ENCODE results near the gene MARCHF4. TPM values are rescaled to one million over a fixed set of nuclear protein-coding genes. Genes with fewer than 3 reads are reported as not detected.

MARCHF4 gene
- total RNA-seq, 2 donors from 2014 or later, result not detected

DNA sequence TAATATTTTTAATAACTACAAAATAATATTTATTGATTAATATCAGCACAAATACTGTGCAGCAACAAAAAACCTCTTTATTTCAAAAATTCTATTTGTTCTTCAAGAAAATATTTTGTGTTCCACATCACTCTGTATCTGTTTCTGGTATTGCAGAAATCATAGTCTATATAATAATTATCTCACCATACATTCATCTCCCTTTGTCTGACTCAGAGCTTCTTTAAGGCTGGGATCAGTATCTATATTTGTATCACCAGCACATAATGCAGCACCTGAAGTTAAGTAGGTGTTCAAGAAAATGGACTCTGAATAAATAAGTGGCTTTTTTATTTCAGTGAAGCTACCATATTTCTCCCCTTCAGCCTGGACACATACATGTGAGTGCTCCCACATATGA is 1.6 kb upstream of the MARCHF4 start:
- Mint-ChIP-seq H3K4me3 (no peak overlapping the region), H3K9me3 (peaks cover 4% of the 10 kb centered on the region), H3K27ac (no peak overlapping the region), H3K27me3 (peaks cover 37% of the 10 kb centered on the region), H3K4me1 (peaks cover 19% of the 10 kb centered on the region), H3K36me3 (ENCODE audit: low read depth) (peaks cover 8% of the 10 kb centered on the region)
- ATAC-seq (replicated peaks), result no peak

DNA sequence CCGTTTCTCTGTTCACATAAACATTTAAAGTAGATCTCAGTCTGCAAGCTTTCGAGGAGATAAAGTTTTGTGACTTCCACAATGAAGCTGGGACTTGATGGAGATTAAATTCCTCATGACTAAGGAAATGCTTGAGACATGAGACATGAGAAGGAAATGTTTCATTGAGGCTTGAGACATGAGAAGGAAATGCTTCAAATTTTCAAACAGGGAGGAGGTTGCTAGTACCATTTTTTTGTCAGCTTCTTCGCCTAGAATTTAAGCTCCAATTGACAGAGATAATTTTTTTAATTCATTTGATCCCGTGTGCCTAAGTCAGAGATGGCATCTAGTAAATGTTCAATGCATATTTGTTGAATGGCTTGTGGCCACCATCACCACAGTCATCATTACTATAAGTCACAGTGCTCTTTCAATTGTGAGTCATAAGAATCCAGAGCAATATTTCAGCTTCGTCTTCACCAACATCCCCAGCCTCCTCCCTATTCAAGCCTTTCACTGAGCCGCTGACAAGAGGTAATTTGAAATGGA is 543 bp upstream of the MARCHF4 start:
- H3K9me3 Mint-ChIP-seq, result peaks cover 4% of the 10 kb centered on the region
- H3K27me3 Mint-ChIP-seq, result peaks cover 46% of the 10 kb centered on the region

DNA sequence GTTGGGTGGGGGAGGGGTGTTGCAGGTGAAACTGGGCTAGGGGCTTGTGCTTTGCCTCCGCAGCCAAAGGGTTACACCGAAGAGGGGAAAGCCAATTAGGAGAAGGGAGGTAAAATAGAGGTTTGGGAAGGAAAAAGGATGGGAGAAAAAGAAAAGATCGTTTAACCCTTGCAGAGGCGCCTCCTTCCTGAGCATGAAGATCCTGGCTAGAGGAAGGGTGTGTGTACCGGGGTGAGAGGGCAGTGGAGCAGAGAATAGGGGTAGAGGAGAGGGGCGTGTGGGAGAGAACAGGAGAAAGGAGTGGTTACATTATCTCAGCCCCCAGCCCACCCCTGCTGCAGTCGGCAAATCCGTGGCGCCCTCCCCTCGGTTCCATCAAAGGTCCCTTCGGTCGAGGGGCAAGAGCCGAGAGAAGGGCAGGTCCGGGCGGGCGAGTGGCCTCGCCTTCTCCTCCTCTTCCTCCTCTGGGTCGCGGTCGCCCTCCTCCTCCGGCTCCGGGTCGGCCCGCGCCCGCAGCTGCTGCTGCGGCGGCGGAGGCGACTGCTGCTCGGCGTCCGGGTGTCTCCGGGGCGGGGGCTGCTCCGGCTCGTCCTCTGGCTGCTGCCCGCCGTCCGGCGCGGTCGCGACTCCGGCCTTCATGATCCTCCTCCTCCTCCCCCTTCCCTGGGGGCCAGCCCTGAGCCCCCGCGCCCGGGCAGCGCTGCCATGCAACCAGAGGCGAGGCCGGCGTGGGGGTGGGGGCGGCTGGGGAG is 1.1 kb downstream of the MARCHF4 start:
- H3K27me3 Mint-ChIP-seq, result peaks cover 59% of the 10 kb centered on the region
- H3K36me3 Mint-ChIP-seq (ENCODE audit: low read depth), result peaks cover 8% of the 10 kb centered on the region
- H3K4me1 Mint-ChIP-seq, result peaks cover 19% of the 10 kb centered on the region
- no peak for ATAC-seq (replicated peaks)
- H3K27ac Mint-ChIP-seq, result no peak overlapping the region
- H3K4me3 Mint-ChIP-seq, result peak overlapping the region; percentile 48
- peaks cover 4% of the 10 kb centered on the region for H3K9me3 Mint-ChIP-seq

More for the DNA sequence above, 543 bp upstream of the MARCHF4 start:
- Mint-ChIP-seq H3K27ac (no peak overlapping the region), H3K4me1 (peaks cover 19% of the 10 kb centered on the region), H3K4me3 (peak overlapping the region; percentile 45), H3K36me3 (ENCODE audit: low read depth) (peaks cover 8% of the 10 kb centered on the region)
- peak; percentile 77 for ATAC-seq (replicated peaks)

DNA sequence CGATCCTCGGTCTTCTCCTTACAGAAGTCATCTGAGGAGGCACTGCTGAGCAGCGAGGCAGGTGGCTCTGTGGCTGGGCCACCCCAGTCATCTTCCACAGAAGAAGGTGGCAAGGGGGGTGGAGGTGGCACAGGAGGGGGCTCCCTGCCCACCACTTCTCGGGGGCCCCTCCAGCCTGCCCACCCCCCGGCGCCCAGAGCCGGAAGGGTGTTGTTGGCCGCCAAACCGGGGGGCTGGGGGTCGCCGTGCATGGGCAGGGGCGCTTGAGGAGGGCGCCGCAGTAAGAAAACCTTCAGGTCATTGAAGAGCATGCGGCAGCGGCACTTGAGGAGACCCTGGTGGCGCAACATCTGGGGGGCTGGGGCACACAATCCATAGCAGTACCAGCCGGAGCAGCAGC is 2.5 kb downstream of the MARCHF4 start:
- peaks cover 19% of the 10 kb centered on the region for H3K4me1 Mint-ChIP-seq
- H3K4me3 Mint-ChIP-seq, result no peak overlapping the region
- peaks cover 8% of the 10 kb centered on the region for H3K36me3 Mint-ChIP-seq (ENCODE audit: low read depth)
- peaks cover 62% of the 10 kb centered on the region for H3K27me3 Mint-ChIP-seq
- ATAC-seq (replicated peaks), result no peak
- peaks cover 4% of the 10 kb centered on the region for H3K9me3 Mint-ChIP-seq
- H3K27ac Mint-ChIP-seq, result no peak overlapping the region

DNA sequence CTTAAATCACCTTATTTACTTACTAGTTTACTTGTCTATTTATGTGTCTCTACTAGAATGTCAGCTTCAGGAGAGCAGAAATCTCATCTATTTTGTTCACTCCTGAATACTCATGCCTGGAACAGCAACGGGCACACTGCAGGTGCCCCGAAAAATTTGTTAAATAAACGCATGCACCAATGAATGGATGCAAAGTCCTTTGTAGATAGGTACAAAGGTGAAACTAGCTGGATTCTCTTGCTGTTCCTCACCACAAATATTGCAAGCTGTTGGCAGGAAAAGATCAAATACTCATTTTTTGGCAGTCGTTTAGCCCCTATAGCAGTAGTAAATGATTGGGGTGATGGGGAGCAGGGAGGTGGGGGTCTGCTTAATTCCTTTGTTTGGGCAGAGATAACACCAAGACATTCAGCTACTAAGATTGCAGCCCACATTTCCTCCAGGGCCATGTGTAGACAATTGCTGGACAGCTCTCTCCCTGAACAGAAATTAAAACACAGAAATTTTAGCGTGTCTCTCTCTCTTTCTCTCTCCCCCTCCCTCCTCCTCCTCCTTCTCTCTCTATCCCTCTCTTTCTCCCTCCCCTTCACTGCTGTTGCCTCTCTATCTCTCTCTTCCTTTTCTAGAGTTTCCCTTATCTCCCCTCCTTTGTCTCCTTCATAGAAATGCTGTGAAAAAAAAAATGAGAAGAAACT is 5.4 kb downstream of the MARCHF4 start:
- no peak for ATAC-seq (replicated peaks)
- Mint-ChIP-seq H3K4me1 (peaks cover 6% of the 10 kb centered on the region), H3K4me3 (no peak overlapping the region), H3K9me3 (no peaks in the 10 kb centered on the region), H3K27me3 (peaks cover 51% of the 10 kb centered on the region), H3K36me3 (ENCODE audit: low read depth) (peaks cover 8% of the 10 kb centered on the region), H3K27ac (no peak overlapping the region)

DNA sequence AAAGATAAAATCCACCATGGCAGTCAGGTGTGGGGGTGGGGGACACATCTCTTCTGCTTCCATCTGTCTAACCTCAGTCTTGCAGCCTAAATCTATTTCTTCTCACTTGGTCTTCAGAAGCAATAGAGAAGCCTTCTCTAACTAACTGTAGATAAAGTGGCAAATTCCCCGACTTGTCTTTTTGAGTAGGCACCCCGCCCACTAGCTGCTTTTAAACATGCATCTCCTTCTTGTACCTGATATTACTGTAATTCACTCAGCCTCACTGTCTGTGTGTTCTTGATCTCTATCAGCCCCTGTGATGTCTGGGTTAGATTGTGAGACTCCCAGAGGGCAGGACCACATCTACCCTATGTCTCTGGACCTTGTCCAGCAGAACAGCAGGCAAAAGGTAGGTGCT is 6.8 kb downstream of the MARCHF4 start:
- Mint-ChIP-seq H3K27me3 (peaks cover 49% of the 10 kb centered on the region), H3K9me3 (peaks cover 3% of the 10 kb centered on the region), H3K36me3 (ENCODE audit: low read depth) (peaks cover 3% of the 10 kb centered on the region), H3K4me3 (no peak overlapping the region), H3K27ac (no peak overlapping the region), H3K4me1 (peaks cover under 1% of the 10 kb centered on the region)
- no peak for ATAC-seq (replicated peaks)

DNA sequence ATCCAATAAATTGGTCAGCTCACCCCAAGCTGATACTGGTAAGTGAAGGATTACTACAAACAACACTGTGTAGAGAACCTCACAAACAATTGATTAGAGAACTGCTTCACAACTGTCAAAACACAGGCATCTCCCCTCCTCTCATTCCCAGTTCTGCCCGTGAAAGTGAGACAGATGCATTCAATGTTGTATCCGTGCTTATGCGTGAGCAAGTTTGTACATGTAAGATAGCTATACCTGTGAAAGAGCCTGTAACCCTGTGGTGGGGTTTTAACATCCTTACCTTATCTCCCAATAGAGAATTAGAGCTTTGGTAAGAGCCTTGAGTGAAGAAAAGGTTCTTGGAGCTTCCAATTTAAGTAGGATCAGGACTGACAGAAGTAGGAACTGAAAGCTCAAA is 9.1 kb downstream of the MARCHF4 start:
- Mint-ChIP-seq H3K36me3 (ENCODE audit: low read depth) (no peaks in the 10 kb centered on the region), H3K9me3 (peaks cover 3% of the 10 kb centered on the region), H3K4me1 (no peaks in the 10 kb centered on the region), H3K27ac (no peak overlapping the region), H3K27me3 (peaks cover 32% of the 10 kb centered on the region), H3K4me3 (no peak overlapping the region)
- ATAC-seq (replicated peaks), result no peak

DNA sequence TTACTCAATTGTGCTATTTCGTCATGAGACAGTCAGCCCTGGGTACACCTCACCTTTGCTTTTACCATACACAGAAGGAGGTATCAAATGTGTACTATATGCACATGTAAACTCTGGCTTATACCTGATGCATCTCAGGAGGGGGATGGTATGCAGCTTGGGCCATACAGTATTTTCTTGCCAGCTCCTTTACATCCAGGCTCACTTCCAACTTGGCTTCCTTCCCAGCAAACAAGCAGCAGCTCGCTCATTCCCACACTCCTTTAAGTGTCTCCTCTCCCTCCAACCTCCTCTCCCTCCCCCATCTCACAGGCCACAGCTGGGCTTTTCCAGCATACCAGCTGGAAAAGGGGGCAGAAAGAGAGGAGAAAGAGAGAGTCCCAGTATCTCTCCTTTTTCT is 9.6 kb downstream of the MARCHF4 start:
- Mint-ChIP-seq H3K4me3 (no peak overlapping the region), H3K36me3 (ENCODE audit: low read depth) (no peaks in the 10 kb centered on the region), H3K27me3 (peaks cover 29% of the 10 kb centered on the region), H3K4me1 (no peaks in the 10 kb centered on the region), H3K9me3 (peaks cover 3% of the 10 kb centered on the region), H3K27ac (no peak overlapping the region)
- no peak for ATAC-seq (replicated peaks)

DNA sequence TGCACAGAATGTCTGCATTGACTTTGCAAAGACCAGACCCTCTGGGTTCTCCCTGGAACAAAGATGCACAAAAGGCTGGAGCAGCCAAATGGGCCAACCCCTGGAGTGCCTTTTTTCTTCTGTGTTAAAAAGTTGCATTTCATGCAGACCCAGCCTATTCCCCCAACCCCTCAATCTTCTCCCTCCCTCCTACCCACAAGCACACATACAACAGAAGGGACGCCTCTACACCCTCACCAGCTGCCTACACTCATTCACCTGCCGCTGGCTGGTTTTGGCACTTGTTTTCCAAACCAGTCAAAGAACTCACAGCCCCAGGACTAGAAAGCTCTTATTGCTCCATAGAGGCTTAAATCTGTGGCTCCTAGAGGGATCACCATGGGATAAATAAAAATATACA is 16.6 kb downstream of the MARCHF4 start:
- Mint-ChIP-seq H3K27me3 (no peaks in the 10 kb centered on the region), H3K27ac (no peak overlapping the region), H3K36me3 (ENCODE audit: low read depth) (no peaks in the 10 kb centered on the region), H3K4me1 (peaks cover 30% of the 10 kb centered on the region), H3K4me3 (no peak overlapping the region), H3K9me3 (no peaks in the 10 kb centered on the region)
- no peak for ATAC-seq (replicated peaks)

DNA sequence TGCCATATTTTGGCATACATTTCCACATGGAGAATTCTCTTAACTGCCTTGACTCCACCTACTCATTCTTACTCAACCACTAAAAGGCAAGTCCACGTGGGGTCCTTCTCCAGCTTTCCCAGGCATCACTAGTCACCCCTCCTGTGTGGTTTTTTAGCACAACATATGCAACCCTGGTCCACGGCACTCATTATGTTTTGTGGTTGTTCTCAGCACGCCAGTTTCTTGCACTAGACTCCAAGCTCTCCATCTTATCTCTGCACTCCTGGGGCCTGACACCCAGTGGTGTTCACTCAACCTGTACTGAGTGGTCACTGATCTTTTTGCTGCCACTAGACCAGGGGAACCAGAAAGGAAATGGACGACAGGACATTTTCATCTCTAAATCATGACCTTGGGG is 18.0 kb downstream of the MARCHF4 start:
- Mint-ChIP-seq H3K27me3 (no peaks in the 10 kb centered on the region), H3K36me3 (ENCODE audit: low read depth) (no peaks in the 10 kb centered on the region), H3K9me3 (no peaks in the 10 kb centered on the region), H3K4me1 (peaks cover 44% of the 10 kb centered on the region), H3K4me3 (peak overlapping the region; percentile 10), H3K27ac (no peak overlapping the region)
- ATAC-seq (replicated peaks), result peak; percentile 7

DNA sequence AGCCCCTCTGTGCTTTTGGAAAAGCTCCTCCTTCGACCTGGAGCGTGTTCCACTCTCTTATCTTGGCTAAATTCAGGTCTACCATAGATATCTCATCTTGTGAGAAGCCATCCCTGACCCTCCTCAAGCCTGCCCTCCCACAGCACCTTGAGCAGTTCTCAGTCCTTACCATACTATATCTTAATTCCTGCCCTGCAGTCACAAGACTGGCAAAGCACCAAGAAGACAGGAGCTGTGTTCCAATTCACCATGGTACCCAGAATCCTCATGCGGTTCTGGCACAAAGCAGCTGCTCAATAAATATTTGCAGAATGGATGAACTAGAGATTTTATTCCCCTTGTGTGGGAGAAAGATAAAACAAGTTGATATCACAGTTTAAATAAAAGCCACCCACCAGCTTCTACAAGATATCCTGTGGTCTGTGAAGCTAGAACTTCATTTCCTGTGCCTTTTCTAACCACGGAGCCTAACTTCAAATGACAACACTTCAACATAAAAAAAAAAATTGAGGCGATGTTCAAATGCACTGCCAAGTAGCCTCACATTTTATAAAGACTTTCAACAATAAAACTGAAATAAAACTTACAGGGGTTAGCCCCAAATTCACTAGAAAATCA is 19.5 kb downstream of the MARCHF4 start:
- Mint-ChIP-seq H3K4me1 (peaks cover 52% of the 10 kb centered on the region), H3K36me3 (ENCODE audit: low read depth) (no peaks in the 10 kb centered on the region), H3K9me3 (no peaks in the 10 kb centered on the region), H3K27me3 (no peaks in the 10 kb centered on the region), H3K27ac (peak overlapping the region; percentile 82), H3K4me3 (peak overlapping the region; percentile 49)
- ATAC-seq (replicated peaks), result peak; percentile 30

DNA sequence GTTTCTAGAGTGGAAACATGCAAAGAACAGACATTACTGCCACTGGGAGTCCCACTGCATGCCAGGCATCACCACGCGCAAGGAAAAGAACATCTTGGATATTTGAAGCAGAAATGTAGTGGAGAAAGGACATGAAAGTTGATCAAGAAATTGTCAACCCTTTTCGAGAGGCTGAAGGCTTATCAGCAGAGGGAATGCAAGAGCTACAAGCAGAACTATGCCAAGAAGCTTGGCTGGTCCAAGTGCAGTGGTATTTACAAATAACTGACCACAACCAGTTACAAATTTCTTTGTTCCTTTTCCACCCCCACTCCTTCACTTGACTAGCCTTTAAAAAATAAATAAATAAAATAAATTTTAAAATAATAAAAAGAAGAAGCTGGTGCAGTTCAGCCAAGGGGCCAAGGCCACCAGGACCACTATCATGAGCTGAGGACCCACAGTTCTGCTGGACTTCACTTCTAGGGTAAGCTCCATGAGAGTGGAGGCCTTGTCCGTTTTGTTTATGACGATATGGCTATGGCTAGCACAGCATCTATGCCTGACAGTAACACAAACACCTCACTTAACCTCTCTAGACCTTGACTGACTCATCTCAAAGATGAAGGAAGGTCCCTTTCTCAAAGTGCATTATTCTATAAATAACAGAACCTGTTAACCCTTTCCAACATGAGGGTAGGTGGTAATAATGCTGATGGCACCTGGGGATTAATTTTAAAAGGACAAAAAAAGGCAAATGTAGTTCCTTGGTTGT is 20.9 kb downstream of the MARCHF4 start:
- Mint-ChIP-seq H3K9me3 (no peaks in the 10 kb centered on the region), H3K4me3 (no peak overlapping the region), H3K27ac (no peak overlapping the region), H3K27me3 (no peaks in the 10 kb centered on the region), H3K4me1 (peaks cover 61% of the 10 kb centered on the region), H3K36me3 (ENCODE audit: low read depth) (no peaks in the 10 kb centered on the region)
- ATAC-seq (replicated peaks), result no peak

DNA sequence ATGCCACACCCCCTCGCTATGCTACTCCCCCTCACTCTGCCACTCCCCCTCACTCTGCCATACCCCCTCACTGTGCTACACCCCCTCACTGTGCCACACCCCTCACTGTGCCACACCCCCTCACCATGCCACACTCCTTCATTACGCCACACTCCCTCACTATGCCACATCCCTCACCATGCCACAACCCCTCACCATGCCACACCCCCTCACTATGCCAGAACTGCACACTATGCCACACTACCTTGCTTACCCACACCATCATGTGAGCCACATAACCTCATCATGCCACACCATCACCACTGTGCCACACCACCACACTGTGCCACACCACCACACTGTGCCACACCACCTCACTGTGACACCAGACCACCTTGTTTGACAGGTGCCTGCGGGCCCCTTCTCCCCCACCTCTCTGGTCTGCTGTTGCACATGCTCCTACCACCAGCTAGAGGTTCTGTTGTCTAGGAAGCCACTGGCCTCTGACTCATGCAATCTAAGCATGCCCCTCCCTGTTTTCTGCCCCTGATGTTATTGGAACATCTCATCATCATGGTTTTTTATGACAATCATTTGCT is 22.0 kb downstream of the MARCHF4 start:
- H3K9me3 Mint-ChIP-seq, result no peaks in the 10 kb centered on the region
- peak overlapping the region; percentile 42 for H3K27ac Mint-ChIP-seq
- peak; percentile 35 for ATAC-seq (replicated peaks)
- no peaks in the 10 kb centered on the region for H3K36me3 Mint-ChIP-seq (ENCODE audit: low read depth)
- peaks cover 64% of the 10 kb centered on the region for H3K4me1 Mint-ChIP-seq
- peak overlapping the region; percentile 18 for H3K4me3 Mint-ChIP-seq
- H3K27me3 Mint-ChIP-seq, result no peaks in the 10 kb centered on the region

DNA sequence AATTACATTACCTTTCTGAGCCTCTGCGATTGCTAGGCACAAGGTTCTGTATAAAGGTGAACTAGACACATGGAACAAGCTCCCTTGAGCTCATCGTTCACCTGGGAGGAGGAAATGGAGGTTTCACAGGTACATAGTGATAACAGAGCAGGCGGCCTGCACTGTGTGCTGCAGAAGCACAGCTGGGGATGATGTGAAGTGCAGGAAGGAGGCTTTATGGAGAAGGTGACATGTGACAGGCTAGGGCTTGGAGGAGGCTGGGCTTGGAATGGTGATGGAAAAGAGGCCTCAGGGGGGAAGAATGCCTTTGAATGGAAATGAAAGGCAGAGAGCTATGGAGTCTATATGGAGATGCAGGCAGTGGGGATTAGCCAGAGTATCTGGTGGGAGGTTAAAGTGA is 22.9 kb downstream of the MARCHF4 start:
- Mint-ChIP-seq H3K4me3 (peak overlapping the region; percentile 24), H3K4me1 (peaks cover 60% of the 10 kb centered on the region), H3K9me3 (no peaks in the 10 kb centered on the region), H3K27me3 (no peaks in the 10 kb centered on the region), H3K27ac (peak overlapping the region; percentile 42), H3K36me3 (ENCODE audit: low read depth) (no peaks in the 10 kb centered on the region)
- peak; percentile 18 for ATAC-seq (replicated peaks)
